ENCODE measurements around the gene MAPK10. TPM values are rescaled to one million over a fixed set of nuclear protein-coding genes. Genes with fewer than 3 reads are reported as not detected.

Gene MAPK10
- total and polyA plus RNA-seq, 2 donors (not counting 1 experiment from before 2014, with no cell fraction given), result 3.8 to 20.0 TPM

- peak in 1 of 2 donors; percentile 72 for DNase-seq (ENCODE audit: low read depth in 2 of 2)
- Histone ChIP-seq H2AFZ (ENCODE audit: low read length) (no peak overlapping the region), H3K4me1 (ENCODE audit: control insufficient read depth, extremely low read depth, insufficient read depth, low read length) (no peaks in the 10 kb centered on the region), H3K79me2 (ENCODE audit: control insufficient read depth, insufficient read depth, low read length) (no peaks in the 10 kb centered on the region), H3K27me3 (ENCODE audit: control insufficient read depth, insufficient read depth, low read length) (no peaks in the 10 kb centered on the region), H3K4me3 (replicated peaks in 1 of 4; ENCODE audit: control extremely low read depth in 1 of 4, insufficient read depth in 1 of 4, low read depth in 3 of 4, low read length in 4 of 4) (no peak overlapping the region), H3K4me2 (ENCODE audit: extremely low read depth, insufficient read depth, low read length) (no peak overlapping the region), H3K27ac (ENCODE audit: insufficient read depth, low read length) (no peak overlapping the region), H4K20me1 (ENCODE audit: control insufficient read depth, extremely low read depth, insufficient read depth, low read length) (no peaks in the 10 kb centered on the region), H3K9me3 (ENCODE audit: control insufficient read depth, insufficient read depth, low read depth, low read length) (no peaks in the 10 kb centered on the region), H3K36me3 (ENCODE audit: control insufficient read depth, insufficient read depth, low read length) (no peaks in the 10 kb centered on the region), H3K9ac (ENCODE audit: insufficient read depth, low read length) (no peak overlapping the region)
- no peak for TF ChIP-seq CTCF (conservative IDR thresholded peaks at IDR 0.05 in 1 of 2, IDR thresholded peaks at IDR 0.05 in 1 of 2; ENCODE audit: low read depth in 1 of 2, low read length in 2 of 2)
- TF ChIP-seq EZH2 (IDR thresholded peaks at IDR 0.05; ENCODE audit: low read length, missing control alignments), result no peak
Observed at GRCh38 chr4:86130160-86130933, 229.5 kb downstream of the MAPK10 start.

GRCh38 chr4:86129546-86129945, 230.3 kb downstream of the MAPK10 start:
- Histone ChIP-seq H3K9ac (ENCODE audit: insufficient read depth, low read length) (no peak overlapping the region), H3K4me3 (replicated peaks in 1 of 4; ENCODE audit: control extremely low read depth in 1 of 4, insufficient read depth in 1 of 4, low read depth in 3 of 4, low read length in 4 of 4) (no peak overlapping the region), H3K27me3 (ENCODE audit: control insufficient read depth, insufficient read depth, low read length) (no peaks in the 10 kb centered on the region), H3K9me3 (ENCODE audit: control insufficient read depth, insufficient read depth, low read depth, low read length) (no peaks in the 10 kb centered on the region), H3K36me3 (ENCODE audit: control insufficient read depth, insufficient read depth, low read length) (no peaks in the 10 kb centered on the region), H3K27ac (ENCODE audit: insufficient read depth, low read length) (no peak overlapping the region), H3K4me2 (ENCODE audit: extremely low read depth, insufficient read depth, low read length) (no peak overlapping the region), H2AFZ (ENCODE audit: low read length) (no peak overlapping the region), H4K20me1 (ENCODE audit: control insufficient read depth, extremely low read depth, insufficient read depth, low read length) (no peaks in the 10 kb centered on the region), H3K4me1 (ENCODE audit: control insufficient read depth, extremely low read depth, insufficient read depth, low read length) (no peaks in the 10 kb centered on the region), H3K79me2 (ENCODE audit: control insufficient read depth, insufficient read depth, low read length) (no peaks in the 10 kb centered on the region)
- TF ChIP-seq EZH2 (IDR thresholded peaks at IDR 0.05; ENCODE audit: low read length, missing control alignments) (no peak), CTCF (conservative IDR thresholded peaks at IDR 0.05 in 1 of 2, IDR thresholded peaks at IDR 0.05 in 1 of 2; ENCODE audit: low read depth in 1 of 2, low read length in 2 of 2) (no peak)
- DNase-seq (ENCODE audit: low read depth in 2 of 2), result no peak

GRCh38 chr4:86122404-86122803, 237.4 kb downstream of the MAPK10 start:
- Histone ChIP-seq H2AFZ (ENCODE audit: low read length) (no peak overlapping the region), H4K20me1 (ENCODE audit: control insufficient read depth, extremely low read depth, insufficient read depth, low read length) (no peaks in the 10 kb centered on the region), H3K27ac (ENCODE audit: insufficient read depth, low read length) (no peak overlapping the region), H3K27me3 (ENCODE audit: control insufficient read depth, insufficient read depth, low read length) (no peaks in the 10 kb centered on the region), H3K79me2 (ENCODE audit: control insufficient read depth, insufficient read depth, low read length) (no peaks in the 10 kb centered on the region), H3K36me3 (ENCODE audit: control insufficient read depth, insufficient read depth, low read length) (no peaks in the 10 kb centered on the region), H3K9me3 (ENCODE audit: control insufficient read depth, insufficient read depth, low read depth, low read length) (no peaks in the 10 kb centered on the region), H3K4me2 (ENCODE audit: extremely low read depth, insufficient read depth, low read length) (no peak overlapping the region), H3K4me3 (replicated peaks in 1 of 4; ENCODE audit: control extremely low read depth in 1 of 4, insufficient read depth in 1 of 4, low read depth in 3 of 4, low read length in 4 of 4) (no peak overlapping the region), H3K4me1 (ENCODE audit: control insufficient read depth, extremely low read depth, insufficient read depth, low read length) (peaks cover 3% of the 10 kb centered on the region), H3K9ac (ENCODE audit: insufficient read depth, low read length) (no peak overlapping the region)
- TF ChIP-seq EZH2 (IDR thresholded peaks at IDR 0.05; ENCODE audit: low read length, missing control alignments) (no peak), CTCF (conservative IDR thresholded peaks at IDR 0.05 in 1 of 2, IDR thresholded peaks at IDR 0.05 in 1 of 2; ENCODE audit: low read depth in 1 of 2, low read length in 2 of 2) (no peak)
- no peak for DNase-seq (ENCODE audit: low read depth in 2 of 2)

Data from fibroblast of lung (primary cell).